Superior temporal gyrus (tissue), 1 donor: ENCODE results near the gene ACOX3.

Experiments
- DNase-seq: peaks from one replicate; pipeline ENCODE4 v3.0.0-alpha.2; 2016; ENCODE audit errors: extremely low spot score

The ACOX3 gene

GRCh38 chr4:8340781-8341241 lies 99.7 kb downstream of the ACOX3 start:
- DNase-seq, result peak; percentile 64

- DNase-seq, result no peak
These were observed 102.1 kb downstream of the ACOX3 start for GRCh38 chr4:8338351-8338961.

GRCh38 chr4:8336412-8337075 lies 104.0 kb downstream of the ACOX3 start:
- no peak for DNase-seq

- DNase-seq, result no peak
These were observed 104.7 kb downstream of the ACOX3 start for GRCh38 chr4:8335848-8336247.

GRCh38 chr4:8334786-8335460 lies 105.6 kb downstream of the ACOX3 start:
- DNase-seq, result no peak

GRCh38 chr4:8333726-8334460 lies 106.6 kb downstream of the ACOX3 start:
- no peak for DNase-seq

- no peak for DNase-seq
These were observed 107.6 kb downstream of the ACOX3 start for GRCh38 chr4:8332891-8333331.

- DNase-seq, result no peak
These were observed 108.3 kb downstream of the ACOX3 start for GRCh38 chr4:8332038-8332857.

GRCh38 chr4:8331575-8331955 lies 109.0 kb downstream of the ACOX3 start:
- no peak for DNase-seq

GRCh38 chr4:8330821-8331574 lies 109.5 kb downstream of the ACOX3 start:
- DNase-seq, result peak; percentile 41

GRCh38 chr4:8329859-8330761 lies 110.4 kb downstream of the ACOX3 start:
- DNase-seq, result no peak

- DNase-seq, result no peak
These were observed 111.0 kb downstream of the ACOX3 start for GRCh38 chr4:8329560-8329858.

- no peak for DNase-seq
These were observed 111.5 kb downstream of the ACOX3 start for GRCh38 chr4:8328866-8329559.

- no peak for DNase-seq
These were observed 112.1 kb downstream of the ACOX3 start for GRCh38 chr4:8328456-8328855.

- no peak for DNase-seq
These were observed 114.3 kb downstream of the ACOX3 start for GRCh38 chr4:8326206-8326605.

GRCh38 chr4:8325291-8325973 lies 115.1 kb downstream of the ACOX3 start:
- DNase-seq, result no peak

- DNase-seq, result no peak
These were observed 115.8 kb downstream of the ACOX3 start for GRCh38 chr4:8324640-8325239.

GRCh38 chr4:8323947-8324555 lies 116.5 kb downstream of the ACOX3 start:
- DNase-seq, result no peak
